ENCODE results near the gene RNF212. TPM values are rescaled to one million over a fixed set of nuclear protein-coding genes. Genes with fewer than 3 reads are reported as not detected.

RNF212 gene
- total RNA-seq, 1 experiment from 2014 or later, result not detected

DNA sequence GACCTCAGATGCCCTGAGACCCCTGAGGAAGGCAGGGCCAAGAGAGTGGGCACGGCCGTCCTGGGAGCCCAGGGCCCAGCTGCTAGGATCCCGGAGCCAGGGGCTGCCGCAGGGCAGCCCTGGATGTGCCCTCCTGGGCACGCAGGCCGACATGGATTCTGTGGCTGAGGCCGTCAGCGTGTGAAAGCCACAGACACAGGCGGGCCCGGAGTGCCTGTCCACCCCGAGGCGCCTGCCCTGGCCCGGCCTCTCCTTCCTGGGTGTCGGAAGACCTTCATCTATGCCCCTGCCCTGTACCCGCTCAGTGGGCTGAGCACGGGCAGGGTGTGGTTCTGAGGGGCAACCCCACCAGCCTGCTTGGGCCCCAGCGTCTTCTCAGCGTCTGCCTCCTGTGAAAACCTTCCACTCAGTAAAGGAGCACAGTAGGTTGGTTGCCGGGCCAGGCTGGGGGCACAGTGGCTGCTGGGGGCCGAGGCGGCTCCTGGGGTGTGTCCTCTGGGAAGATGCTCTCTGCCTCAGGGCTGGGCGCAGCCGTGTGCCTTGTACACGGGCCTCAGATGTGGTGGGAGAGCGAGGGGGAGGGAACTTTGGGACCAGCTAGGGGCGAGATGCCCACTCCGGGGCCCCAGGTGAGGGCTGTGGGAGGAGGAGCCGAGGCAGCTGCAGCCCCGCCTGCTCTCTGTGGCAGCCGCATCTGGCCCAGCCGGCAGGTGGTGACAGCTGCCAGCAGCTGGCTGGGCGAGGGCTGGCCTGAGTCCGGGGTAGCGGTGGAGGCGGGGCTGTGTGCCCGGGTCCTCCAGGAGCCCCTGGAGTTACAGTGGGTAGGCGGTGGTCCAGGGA is 81.2 kb downstream of the RNF212 start:
- DNase-seq (ENCODE audit: low read depth, low spot score), result no peak
- in situ Hi-C loops (cut with HindIII; ENCODE audit: low pct_unique_long_range_greater_than_20kb, low sequenced_read_pairs), result no loop called here

DNA sequence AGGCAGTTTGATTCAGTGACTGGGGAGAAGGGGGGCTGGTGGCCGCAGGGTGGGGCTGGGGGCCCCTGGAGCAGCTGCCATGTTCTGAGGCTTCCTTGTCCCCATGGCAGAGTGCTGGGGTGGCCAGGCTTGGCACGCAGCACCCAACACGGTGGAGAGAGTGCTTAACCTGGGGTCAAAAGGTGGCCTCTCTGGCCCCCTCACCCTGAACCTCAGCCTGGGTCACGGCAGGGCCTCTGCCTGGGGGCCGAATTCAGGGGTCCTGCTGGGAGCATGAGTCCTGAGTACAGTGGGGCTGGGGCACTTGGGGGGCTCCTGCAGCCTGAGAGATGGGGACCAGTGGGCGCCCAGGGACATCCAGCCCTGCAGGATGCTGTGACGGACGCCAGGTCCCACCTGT is 82.0 kb downstream of the RNF212 start:
- in situ Hi-C loops (cut with HindIII; ENCODE audit: low pct_unique_long_range_greater_than_20kb, low sequenced_read_pairs), result no loop called here

DNA sequence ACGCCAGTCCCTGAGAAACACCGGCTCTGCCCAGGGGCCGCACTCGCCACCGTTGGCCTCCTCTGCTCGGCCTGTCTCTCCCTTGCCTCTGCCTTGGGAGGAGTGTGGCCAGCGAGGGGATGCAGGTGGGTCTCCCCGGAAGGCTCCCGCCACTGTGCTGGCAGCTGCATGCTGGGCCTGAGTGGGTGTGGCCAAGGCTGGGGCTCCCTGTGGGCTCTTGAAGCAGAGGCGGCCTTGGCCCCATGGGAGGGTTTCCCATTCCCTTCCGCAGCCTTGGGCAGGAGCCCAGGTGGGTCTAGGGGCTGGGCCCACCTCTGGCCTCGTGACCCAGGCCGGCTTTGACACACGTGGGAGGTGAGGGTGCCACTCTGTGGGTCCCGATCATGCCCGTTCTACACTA is 82.8 kb downstream of the RNF212 start:
- in situ Hi-C loops (cut with HindIII; ENCODE audit: low pct_unique_long_range_greater_than_20kb, low sequenced_read_pairs), result no loop called here
- no peak for DNase-seq (ENCODE audit: low read depth, low spot score)

More for the DNA sequence above, 82.0 kb downstream of the RNF212 start:
- DNase-seq (ENCODE audit: low read depth, low spot score), result no peak

DNA sequence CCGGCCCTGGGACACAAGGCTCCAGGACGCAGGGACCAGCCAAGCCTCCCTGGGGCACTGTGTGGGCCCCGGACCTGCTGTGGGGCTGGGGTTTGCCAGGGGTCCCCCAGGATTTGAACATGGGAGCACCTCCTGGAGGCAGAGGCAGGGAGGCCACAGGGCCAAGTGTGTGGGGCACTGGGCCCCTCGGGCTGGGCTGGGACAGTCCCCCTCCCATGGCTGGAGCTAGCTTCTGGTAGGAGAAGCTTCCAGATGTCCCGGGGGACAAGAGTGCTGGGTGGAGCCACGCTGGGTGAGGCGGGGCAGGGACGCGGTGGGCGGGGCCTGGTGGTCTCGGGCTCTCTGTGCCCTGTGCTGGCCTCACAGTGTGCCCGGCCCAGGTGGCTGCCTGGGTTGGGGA is 83.3 kb downstream of the RNF212 start:
- in situ Hi-C loops (cut with HindIII; ENCODE audit: low pct_unique_long_range_greater_than_20kb, low sequenced_read_pairs), result no loop called here
- peak; percentile 26 for DNase-seq (ENCODE audit: low read depth, low spot score)

DNA sequence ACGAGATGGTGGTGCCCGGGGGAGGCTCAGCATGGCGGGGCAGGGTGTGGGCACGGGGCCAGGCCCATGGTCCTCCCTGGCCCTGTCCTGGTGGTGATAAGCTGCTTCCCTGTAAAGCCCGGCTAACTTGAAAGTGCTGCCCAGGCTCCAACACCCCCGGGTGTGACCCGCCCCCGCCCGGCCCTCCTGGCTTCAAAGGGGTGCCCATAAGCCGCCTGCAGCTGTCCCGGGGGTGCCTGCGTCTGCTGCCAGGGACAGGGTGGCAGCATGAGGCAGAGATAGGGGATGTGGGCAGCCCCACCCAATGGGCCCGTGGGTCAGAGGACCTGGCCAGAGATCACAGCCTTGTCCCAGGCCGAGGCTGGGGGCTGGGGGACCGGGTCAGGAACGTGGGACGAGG is 83.8 kb downstream of the RNF212 start:
- in situ Hi-C loops (cut with HindIII; ENCODE audit: low pct_unique_long_range_greater_than_20kb, low sequenced_read_pairs), result no loop called here
- no peak for DNase-seq (ENCODE audit: low read depth, low spot score)

DNA sequence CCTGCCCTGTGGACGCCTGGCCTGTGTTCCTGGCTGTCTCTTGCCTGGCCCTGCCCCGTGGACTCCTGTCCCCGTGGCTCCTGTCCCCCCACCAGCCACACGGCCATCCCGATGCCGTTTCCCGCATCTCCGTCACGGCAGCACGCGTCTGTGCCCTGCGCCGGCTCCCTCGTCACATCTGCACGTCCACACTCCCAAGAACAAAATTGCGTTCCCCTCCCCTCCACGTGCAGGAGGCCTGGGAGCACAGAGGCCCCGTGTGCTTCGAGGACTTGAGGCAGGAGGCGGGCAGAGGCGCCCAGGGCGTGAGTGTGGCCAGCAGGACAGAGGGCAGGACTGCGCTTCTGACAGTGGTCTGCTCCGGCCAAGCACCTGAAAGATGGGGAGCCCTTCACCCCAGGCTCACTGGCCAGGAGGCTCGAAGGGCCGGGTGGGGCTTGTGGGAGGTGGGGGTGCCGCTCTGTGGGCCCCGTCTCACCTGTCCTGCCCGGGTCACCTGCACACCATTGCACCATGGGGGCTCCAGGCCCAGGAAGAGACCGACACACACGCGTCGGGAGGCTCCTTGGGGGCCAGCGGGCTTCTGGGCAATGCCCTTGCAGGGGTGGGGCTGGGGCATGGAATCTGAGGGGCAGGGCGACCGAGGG is 84.7 kb downstream of the RNF212 start:
- DNase-seq (ENCODE audit: low read depth, low spot score), result no peak
- in situ Hi-C loops (cut with HindIII; ENCODE audit: low pct_unique_long_range_greater_than_20kb, low sequenced_read_pairs), result no loop called here

DNA sequence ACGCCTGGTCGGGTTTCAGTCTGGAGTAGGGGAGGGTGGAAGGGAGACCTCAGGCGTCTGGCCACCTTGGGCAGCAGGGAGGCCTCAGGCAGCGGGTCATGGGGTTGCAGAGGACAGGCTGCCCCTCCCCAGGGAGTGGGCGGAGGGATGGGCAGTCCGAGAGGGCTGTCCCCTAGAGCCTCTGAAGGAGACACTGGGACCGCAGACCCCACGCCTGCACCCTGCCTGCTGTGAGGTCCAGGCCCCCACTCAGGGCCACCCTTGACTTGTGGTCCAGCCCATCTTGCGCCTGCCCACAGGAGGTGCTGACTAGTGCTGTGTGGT is 85.5 kb downstream of the RNF212 start:
- no peak for DNase-seq (ENCODE audit: low read depth, low spot score)
- in situ Hi-C loops (cut with HindIII; ENCODE audit: low pct_unique_long_range_greater_than_20kb, low sequenced_read_pairs), result no loop called here

DNA sequence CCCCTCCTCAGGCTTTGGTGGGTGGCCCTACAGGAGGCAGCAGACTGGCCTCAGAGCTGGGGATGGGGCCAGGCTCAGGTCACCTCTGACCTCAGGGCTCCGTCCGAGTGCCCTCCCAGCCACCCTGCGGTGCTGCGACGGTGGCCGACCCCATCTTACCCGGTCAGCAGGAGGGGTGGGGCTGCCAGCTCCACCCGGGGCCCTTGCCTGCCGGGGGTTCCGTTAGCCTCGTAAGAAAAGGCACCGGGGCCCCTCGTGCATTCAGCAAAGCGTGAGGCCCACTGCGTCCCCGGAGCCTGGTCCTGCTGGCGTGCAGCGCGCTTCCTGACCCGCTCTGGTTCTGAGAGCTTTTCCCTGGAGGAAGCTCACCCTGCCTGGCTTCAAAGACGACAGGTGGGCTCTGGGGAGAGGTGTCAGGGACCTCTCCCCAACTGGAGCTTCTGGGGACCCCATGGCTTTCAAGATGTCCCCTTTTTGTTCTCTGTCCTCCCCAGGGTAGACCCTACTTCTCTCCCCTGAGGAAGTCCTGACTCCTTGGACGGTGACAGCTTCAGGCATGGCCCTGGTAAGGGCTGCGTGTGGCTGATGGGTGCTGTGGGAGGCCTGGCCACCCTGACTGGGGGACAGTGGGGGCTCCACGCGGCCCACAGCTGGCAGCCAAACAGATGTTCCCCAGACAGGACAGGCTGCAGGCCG is 86.0 kb downstream of the RNF212 start:
- in situ Hi-C loops (cut with HindIII; ENCODE audit: low pct_unique_long_range_greater_than_20kb, low sequenced_read_pairs), result no loop called here

DNA sequence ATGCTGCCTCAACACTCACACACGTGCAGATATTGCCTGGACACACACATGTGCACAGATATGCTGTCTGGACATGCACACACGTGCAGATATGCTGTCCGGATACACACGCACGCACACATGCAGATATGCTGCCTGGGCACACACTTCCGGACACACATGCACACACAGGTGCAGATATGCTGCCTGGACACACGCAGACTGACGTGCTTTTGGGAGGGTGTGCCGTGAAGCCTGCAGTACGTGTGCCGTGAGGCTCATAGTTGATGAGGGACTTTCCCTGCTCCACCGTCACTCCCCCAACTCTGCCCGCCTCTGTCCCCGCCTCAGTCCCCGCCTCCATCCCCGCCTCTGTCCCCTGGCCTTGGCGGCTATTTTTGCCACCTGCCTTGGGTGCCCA is 87.2 kb downstream of the RNF212 start:
- in situ Hi-C loops (cut with HindIII; ENCODE audit: low pct_unique_long_range_greater_than_20kb, low sequenced_read_pairs), result no loop called here

More for the DNA sequence above, 86.0 kb downstream of the RNF212 start:
- no peak for DNase-seq (ENCODE audit: low read depth, low spot score)

DNA sequence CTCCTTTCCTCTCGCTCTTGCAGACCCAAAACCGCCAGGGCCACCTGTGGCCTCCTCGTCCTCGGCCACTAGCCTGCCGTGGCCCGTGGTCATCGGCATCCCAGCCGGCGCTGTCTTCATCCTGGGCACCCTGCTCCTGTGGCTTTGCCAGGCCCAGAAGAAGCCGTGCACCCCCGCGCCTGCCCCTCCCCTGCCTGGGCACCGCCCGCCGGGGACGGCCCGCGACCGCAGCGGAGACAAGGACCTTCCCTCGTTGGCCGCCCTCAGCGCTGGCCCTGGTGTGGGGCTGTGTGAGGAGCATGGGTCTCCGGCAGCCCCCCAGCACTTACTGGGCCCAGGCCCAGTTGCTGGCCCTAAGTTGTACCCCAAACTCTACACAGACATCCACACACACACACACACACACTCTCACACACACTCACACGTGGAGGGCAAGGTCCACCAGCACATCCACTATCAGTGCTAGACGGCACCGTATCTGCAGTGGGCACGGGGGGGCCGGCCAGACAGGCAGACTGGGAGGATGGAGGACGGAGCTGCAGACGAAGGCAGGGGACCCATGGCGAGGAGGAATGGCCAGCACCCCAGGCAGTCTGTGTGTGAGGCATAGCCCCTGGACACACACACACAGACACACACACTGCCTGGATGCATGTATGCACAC is 88.3 kb downstream of the RNF212 start:
- in situ Hi-C loops (cut with HindIII; ENCODE audit: low pct_unique_long_range_greater_than_20kb, low sequenced_read_pairs), result no loop called here
- DNase-seq (ENCODE audit: low read depth, low spot score), result no peak

More for the DNA sequence above, 87.2 kb downstream of the RNF212 start:
- DNase-seq (ENCODE audit: low read depth, low spot score), result peak; percentile 22

DNA sequence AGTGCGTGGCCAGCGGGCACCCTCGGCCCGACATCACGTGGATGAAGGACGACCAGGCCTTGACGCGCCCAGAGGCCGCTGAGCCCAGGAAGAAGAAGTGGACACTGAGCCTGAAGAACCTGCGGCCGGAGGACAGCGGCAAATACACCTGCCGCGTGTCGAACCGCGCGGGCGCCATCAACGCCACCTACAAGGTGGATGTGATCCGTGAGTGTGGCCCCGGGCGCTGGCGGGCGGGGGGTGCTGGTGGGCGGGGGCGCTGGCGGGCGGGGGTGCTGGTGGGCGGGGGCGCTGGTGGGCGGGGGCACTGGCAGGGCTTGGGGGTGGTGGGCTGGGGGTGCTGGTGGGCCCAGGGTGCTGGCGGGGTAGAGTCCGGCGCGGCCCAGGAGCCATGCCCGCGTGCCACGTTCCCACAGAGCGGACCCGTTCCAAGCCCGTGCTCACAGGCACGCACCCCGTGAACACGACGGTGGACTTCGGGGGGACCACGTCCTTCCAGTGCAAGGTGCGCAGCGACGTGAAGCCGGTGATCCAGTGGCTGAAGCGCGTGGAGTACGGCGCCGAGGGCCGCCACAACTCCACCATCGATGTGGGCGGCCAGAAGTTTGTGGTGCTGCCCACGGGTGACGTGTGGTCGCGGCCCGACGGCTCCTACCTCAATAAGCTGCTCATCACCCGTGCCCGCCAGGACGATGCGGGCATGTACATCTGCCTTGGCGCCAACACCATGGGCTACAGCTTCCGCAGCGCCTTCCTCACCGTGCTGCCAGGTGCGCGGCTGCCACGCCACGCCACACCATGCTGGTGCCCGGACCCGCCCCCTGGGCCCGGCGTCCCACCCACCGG is 89.2 kb downstream of the RNF212 start:
- DNase-seq (ENCODE audit: low read depth, low spot score), result no peak
- in situ Hi-C loops (cut with HindIII; ENCODE audit: low pct_unique_long_range_greater_than_20kb, low sequenced_read_pairs), result no loop called here

DNA sequence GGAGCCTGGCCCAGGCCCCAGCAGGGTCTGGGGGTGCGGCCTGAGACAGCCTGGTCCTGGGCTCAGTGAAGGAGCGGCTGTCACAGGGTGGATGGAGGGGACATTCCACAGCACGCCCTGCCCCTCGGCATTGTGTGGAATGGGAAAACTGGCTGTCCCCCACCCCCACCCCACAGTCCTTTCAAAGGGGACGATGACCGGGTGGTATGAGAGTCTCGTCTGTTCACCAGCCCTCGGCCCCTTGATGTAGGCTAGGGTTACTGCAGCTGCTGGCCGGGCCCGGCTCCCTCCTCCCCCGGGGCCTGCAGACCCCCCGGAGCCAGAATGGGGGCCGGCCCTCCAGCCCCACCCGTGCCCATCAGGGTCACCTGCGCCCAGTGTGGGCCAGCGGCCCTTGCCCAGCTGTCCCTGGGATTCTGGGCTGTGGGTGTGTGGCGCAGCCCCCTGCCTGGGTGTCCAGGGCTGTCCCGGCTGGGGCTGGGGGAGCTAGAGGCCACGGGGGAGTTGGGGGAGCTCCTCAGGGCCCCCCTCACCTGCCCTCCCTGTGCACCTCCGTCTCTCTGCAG is 90.2 kb downstream of the RNF212 start:
- in situ Hi-C loops (cut with HindIII; ENCODE audit: low pct_unique_long_range_greater_than_20kb, low sequenced_read_pairs), result no loop called here
- DNase-seq (ENCODE audit: low read depth, low spot score), result no peak

DNA sequence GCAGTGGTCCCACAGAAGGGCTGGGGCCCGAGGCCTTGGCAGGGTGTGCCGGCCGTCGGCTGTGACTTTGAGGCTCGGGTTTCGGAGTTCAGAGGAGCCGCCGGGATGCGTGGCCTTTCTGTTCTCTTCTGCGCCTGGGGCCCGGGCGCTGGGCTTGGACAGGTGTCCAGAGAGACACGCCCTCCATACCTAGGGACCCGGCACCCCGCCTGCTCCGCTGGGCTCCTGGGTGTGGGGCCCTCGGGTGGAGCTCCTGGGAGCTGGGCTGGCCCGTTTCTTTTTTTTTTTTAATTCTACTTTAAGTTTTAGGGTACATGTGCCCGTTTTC is 90.7 kb downstream of the RNF212 start:
- no peak for DNase-seq (ENCODE audit: low read depth, low spot score)

DNA sequence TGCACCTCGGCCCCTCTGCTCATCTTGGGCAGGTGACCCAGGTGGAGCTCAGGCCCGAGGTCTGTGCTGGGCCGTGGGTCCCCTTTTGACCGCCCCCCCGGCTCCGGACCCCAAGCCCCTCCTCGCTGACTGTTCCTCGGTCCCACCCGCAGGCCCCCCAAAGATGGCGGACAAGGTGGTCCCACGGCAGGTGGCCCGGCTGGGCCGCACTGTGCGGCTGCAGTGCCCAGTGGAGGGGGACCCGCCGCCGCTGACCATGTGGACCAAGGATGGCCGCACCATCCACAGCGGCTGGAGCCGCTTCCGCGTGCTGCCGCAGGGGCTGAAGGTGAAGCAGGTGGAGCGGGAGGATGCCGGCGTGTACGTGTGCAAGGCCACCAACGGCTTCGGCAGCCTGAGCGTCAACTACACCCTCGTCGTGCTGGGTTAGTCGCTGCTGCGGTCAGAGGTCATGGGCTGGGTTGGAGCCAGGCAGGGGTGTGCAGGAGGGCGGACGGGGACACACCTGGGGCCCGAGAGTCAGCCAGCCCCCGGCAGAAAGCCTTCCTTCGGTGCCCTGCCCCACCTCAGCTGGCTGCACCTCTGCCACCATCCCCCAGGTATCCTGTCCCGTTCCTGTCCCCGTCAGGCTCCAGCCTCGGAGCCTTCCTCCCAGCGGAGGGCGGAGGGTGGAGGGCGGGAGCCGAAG is 91.2 kb downstream of the RNF212 start:
- in situ Hi-C loops (cut with HindIII; ENCODE audit: low pct_unique_long_range_greater_than_20kb, low sequenced_read_pairs), result no loop called here
- no peak for DNase-seq (ENCODE audit: low read depth, low spot score)

More for the DNA sequence above, 90.7 kb downstream of the RNF212 start:
- in situ Hi-C loops (cut with HindIII; ENCODE audit: low pct_unique_long_range_greater_than_20kb, low sequenced_read_pairs), result no loop called here

Data from SK-MEL-5 (cell line).